Nephron (organoid): Measurements from ENCODE around the gene ZNF398.

ENCODE experiments used
- H3K27ac Mint-ChIP-seq, 3 experiments: 2 replicates each; pipeline ENCODE4 v1.8.0; 2020; ENCODE audit warnings: mixed read lengths in 3 of 3, mild to moderate bottlenecking in 2 of 3, moderate library complexity in 1 of 3
- H3K27me3 Mint-ChIP-seq: 2 replicates; pipeline ENCODE4 v1.8.0; 2021; ENCODE audit warnings: low read depth, mild to moderate bottlenecking, moderate library complexity, mixed read lengths
- H3K36me3 Mint-ChIP-seq: 2 replicates; pipeline ENCODE4 v1.8.0; 2020; ENCODE audit warnings: low read depth, mixed read lengths
- H3K4me1 Mint-ChIP-seq: 2 replicates; pipeline ENCODE4 v1.8.0; 2020; ENCODE audit warnings: mixed read lengths
- H3K4me3 Mint-ChIP-seq, 3 experiments: 2 replicates each; pipeline ENCODE4 v1.8.0; 2020; ENCODE audit warnings: mild to moderate bottlenecking in 3 of 3, mixed read lengths in 3 of 3, moderate library complexity in 2 of 3
- H3K9me3 Mint-ChIP-seq: 2 replicates; pipeline ENCODE4 v1.8.0; 2020; ENCODE audit warnings: mixed read lengths
- TF ChIP-seq, protein P1 (sequence below), 3 experiments: fragments of 200-600 bp; sonication (generic); IDR thresholded peaks; one replicate each; pipeline ENCODE4 v1.5.0; 2021; ENCODE audit warnings: antibody characterized with exemption in 3 of 3; ENCODE audit not compliant: unreplicated experiment in 3 of 3

Gene ZNF398, protein sequence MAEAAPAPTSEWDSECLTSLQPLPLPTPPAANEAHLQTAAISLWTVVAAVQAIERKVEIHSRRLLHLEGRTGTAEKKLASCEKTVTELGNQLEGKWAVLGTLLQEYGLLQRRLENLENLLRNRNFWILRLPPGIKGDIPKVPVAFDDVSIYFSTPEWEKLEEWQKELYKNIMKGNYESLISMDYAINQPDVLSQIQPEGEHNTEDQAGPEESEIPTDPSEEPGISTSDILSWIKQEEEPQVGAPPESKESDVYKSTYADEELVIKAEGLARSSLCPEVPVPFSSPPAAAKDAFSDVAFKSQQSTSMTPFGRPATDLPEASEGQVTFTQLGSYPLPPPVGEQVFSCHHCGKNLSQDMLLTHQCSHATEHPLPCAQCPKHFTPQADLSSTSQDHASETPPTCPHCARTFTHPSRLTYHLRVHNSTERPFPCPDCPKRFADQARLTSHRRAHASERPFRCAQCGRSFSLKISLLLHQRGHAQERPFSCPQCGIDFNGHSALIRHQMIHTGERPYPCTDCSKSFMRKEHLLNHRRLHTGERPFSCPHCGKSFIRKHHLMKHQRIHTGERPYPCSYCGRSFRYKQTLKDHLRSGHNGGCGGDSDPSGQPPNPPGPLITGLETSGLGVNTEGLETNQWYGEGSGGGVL

DNA sequence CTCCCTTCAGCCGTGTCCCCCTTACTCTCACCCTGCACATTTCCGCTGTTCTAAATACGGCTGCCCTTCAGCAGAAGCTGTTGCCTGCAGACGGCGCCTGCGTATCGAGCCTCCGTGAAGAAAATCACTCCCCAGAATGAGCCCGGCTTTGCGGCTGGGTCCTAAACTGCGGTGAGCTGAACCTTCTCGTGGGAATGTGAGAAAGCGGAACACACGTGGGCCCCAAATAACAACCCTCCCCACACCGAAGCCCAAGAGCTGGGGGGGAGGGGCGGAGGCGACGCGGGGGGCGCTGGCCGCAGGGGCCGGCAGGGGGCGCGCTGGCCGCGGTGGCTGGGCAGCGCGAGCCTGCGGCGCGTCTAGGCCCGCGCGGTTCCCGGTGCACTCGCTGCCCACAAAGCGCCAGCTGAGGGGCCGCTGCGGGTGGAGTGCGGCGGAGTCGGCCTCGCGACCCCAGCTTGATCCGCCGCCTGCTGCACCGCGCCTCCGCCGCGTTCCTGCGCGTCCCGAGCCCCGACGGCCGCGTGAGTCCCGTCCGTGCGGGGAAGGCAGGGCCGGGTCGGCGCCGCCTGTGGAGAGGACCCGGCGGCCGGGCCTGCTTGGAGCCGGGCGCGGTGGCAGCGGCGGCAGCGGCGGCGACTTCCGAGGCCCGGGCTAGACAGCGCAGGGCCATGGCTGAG lies at the start of gene ZNF398:
TSS of gene ZNF398 (plus strand) at position 382 of the 680 bp plus-strand sequence. CDS start at position 672, 290 bp downstream.
- Mint-ChIP-seq H3K9me3 (no peaks in the 10 kb centered on the region), H3K4me1 (peaks cover 5% of the 10 kb centered on the region), H3K27me3 (no peaks in the 10 kb centered on the region), H3K36me3 (peaks cover 9% of the 10 kb centered on the region), H3K4me3 (peak within 1 kb of the TSS; percentile 89 to 97 (median 93)), H3K27ac (peak within 1 kb of the TSS; percentile 71 to 93 (median 92))
- TF ChIP-seq, protein P1, sequence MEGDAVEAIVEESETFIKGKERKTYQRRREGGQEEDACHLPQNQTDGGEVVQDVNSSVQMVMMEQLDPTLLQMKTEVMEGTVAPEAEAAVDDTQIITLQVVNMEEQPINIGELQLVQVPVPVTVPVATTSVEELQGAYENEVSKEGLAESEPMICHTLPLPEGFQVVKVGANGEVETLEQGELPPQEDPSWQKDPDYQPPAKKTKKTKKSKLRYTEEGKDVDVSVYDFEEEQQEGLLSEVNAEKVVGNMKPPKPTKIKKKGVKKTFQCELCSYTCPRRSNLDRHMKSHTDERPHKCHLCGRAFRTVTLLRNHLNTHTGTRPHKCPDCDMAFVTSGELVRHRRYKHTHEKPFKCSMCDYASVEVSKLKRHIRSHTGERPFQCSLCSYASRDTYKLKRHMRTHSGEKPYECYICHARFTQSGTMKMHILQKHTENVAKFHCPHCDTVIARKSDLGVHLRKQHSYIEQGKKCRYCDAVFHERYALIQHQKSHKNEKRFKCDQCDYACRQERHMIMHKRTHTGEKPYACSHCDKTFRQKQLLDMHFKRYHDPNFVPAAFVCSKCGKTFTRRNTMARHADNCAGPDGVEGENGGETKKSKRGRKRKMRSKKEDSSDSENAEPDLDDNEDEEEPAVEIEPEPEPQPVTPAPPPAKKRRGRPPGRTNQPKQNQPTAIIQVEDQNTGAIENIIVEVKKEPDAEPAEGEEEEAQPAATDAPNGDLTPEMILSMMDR (IDR thresholded peaks at IDR 0.05; ENCODE audit: unreplicated experiment in 3 of 3), result peak; percentile 74 to 91 (median 87)

DNA sequence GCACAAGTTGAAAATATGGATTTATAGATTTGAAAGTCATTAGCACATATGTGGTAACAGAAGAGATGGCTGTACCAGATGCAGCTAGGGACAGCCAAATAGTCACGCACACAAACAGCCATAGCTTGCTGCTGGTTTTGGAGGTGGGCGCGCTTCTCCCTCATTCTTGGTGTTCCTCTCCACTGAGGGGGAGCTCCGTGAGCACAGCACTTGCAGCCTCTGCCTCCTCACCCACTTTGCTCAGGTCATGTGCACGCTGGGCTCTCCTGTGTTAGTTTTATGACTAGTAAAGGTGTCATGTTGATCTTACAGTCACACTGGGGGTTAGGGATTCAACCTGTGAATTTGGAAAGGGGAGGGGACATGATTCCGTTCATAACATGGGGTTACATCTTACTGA lies 48.2 kb upstream of the ZNF398 start:
- H3K27me3 Mint-ChIP-seq, result peaks cover 4% of the 10 kb centered on the region
- peaks cover 8% of the 10 kb centered on the region for H3K36me3 Mint-ChIP-seq
- no peaks in the 10 kb centered on the region for H3K9me3 Mint-ChIP-seq
- no peak overlapping the region for H3K27ac Mint-ChIP-seq
- no peak overlapping the region for H3K4me3 Mint-ChIP-seq
- TF ChIP-seq, protein P1 (IDR thresholded peaks at IDR 0.05; ENCODE audit: unreplicated experiment in 3 of 3), result no peak
- peaks cover 12% of the 10 kb centered on the region for H3K4me1 Mint-ChIP-seq

DNA sequence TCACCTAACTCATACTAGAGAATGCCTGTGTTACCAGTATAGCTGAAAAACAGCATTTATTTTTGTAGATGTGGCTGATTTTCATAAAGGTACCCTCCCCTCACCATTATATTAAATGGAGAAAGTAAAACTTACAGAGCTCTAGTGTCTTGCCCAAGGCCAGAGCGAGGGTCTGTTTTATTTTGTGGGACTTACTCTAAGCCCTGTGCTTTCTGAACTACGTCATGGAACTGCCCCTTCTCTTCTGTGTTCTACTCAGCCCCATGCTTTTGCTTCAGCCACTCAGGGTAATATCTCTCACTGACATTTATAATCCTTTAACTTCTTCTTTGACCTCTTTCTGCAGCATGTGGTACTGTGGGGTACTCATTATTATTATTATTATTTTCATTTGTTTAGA lies 46.4 kb upstream of the ZNF398 start:
- Mint-ChIP-seq H3K9me3 (no peaks in the 10 kb centered on the region), H3K27me3 (peaks cover 4% of the 10 kb centered on the region), H3K36me3 (peaks cover 17% of the 10 kb centered on the region), H3K4me1 (peaks cover 12% of the 10 kb centered on the region), H3K4me3 (no peak overlapping the region), H3K27ac (no peak overlapping the region)
- TF ChIP-seq, protein P1 (IDR thresholded peaks at IDR 0.05; ENCODE audit: unreplicated experiment in 3 of 3), result no peak

DNA sequence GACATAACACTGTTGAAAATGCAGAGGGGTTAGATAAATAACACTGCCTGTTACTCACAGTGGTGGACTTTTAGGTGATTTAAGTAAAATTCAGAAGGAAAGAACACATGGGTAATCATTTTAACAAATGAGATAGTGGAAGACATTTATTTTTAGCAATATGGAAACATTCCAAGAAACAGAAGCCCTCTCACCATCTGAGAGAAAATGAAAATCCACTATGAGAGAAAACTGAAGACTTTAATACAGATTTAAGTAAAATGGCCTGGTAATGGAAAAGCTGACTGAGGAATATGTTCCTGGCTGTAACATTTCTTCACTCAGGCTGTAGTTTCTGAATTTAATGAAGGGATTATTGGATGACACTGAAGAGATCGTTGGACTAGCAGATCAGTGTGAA lies 44.6 kb upstream of the ZNF398 start:
- H3K4me1 Mint-ChIP-seq, result peaks cover 5% of the 10 kb centered on the region
- TF ChIP-seq, protein P1 (IDR thresholded peaks at IDR 0.05; ENCODE audit: unreplicated experiment in 3 of 3), result no peak
- H3K9me3 Mint-ChIP-seq, result no peaks in the 10 kb centered on the region
- no peak overlapping the region for H3K4me3 Mint-ChIP-seq
- H3K27me3 Mint-ChIP-seq, result peaks cover 4% of the 10 kb centered on the region
- H3K36me3 Mint-ChIP-seq, result peaks cover 17% of the 10 kb centered on the region
- H3K27ac Mint-ChIP-seq, result peak overlapping the region in 2 of 3 experiments; percentile 23 to 55

DNA sequence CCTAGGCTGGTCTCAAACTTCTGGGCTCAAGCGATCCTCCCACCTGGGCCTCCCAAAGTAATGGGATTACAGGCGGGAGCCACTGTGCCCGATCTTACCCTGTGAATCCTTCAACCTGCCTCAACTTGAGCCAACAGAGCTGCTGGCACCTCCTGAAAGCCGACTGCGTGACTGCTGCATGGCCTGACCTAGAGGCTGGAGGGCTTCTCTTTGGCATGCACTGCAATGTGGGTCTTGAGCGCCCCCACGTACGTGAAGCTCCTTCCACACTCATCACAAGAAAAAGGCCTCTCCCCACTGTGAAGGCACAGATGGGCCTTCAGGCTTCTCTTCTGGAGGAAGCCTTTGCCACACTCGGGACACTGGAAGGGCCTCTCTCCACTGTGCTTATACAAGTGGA lies 43.8 kb upstream of the ZNF398 start:
- no peaks in the 10 kb centered on the region for H3K9me3 Mint-ChIP-seq

More for the DNA sequence above, 43.8 kb upstream of the ZNF398 start:
- Mint-ChIP-seq H3K36me3 (peaks cover 17% of the 10 kb centered on the region), H3K27ac (no peak overlapping the region), H3K27me3 (peaks cover 4% of the 10 kb centered on the region), H3K4me3 (no peak overlapping the region), H3K4me1 (peaks cover 5% of the 10 kb centered on the region)
- TF ChIP-seq, protein P1 (IDR thresholded peaks at IDR 0.05; ENCODE audit: unreplicated experiment in 3 of 3), result no peak
